K562 treated with DMSO at 1 percent for 24 hours (cell line): ENCODE measurements around the gene E2F8. TPM values are rescaled to one million over a fixed set of nuclear protein-coding genes. Genes with fewer than 3 reads are reported as not detected.

Experiments
- total RNA-seq: library from RNA; unstranded; fragments of 300-600 nt; gene quantifications from 2 replicates; pipeline ENCODE4 v1.2.3, GENCODE V29; 2022; ENCODE audit warnings: low read depth; ENCODE audit not compliant: insufficient read depth

E2F8 gene, protein sequence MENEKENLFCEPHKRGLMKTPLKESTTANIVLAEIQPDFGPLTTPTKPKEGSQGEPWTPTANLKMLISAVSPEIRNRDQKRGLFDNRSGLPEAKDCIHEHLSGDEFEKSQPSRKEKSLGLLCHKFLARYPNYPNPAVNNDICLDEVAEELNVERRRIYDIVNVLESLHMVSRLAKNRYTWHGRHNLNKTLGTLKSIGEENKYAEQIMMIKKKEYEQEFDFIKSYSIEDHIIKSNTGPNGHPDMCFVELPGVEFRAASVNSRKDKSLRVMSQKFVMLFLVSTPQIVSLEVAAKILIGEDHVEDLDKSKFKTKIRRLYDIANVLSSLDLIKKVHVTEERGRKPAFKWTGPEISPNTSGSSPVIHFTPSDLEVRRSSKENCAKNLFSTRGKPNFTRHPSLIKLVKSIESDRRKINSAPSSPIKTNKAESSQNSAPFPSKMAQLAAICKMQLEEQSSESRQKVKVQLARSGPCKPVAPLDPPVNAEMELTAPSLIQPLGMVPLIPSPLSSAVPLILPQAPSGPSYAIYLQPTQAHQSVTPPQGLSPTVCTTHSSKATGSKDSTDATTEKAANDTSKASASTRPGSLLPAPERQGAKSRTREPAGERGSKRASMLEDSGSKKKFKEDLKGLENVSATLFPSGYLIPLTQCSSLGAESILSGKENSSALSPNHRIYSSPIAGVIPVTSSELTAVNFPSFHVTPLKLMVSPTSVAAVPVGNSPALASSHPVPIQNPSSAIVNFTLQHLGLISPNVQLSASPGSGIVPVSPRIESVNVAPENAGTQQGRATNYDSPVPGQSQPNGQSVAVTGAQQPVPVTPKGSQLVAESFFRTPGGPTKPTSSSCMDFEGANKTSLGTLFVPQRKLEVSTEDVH
- 3.7 and 4.0 TPM in 2 replicates for total RNA-seq

DNA sequence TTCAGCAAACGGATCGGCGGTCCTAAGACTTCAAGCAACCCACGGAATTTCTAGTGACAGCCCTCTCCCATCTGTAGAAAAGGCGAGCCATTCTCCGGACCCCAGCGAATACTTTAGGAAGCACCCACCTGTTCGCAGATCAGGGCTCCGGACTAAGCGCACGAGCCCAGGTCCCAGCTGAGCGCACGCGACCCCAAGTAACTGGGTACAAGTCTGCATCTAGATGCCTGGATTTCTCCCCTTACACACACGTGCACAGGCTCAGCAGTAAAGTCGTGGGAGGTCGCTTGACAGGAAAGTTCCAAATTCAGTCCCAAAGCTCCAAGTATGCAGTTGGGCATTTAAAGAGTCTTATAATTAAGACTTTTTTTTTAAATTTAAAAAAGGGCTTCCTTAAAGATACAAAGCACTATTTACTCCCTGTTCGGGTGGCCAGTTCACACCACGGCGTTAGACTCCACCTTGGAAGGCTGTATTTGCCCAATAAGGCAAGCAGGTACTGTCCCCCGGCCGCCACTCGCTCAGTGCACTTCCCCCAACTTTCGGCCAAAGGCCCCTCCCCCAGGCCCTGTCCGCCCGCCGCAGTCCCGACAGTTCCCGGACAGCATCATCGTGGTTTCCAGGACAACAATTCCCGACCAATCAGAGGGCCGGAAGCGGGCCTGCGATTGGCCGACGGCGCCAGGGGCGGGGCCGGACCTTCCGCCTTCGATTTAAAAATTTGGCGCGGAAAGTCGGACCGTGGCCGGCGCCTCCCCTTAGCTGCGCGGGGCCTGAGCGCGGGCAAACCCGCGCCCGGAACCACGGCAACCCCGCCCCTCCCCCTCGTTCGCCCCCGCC lies at the start of gene E2F8:
E2F8 (minus strand) TSS at position 526 of the 840 bp plus-strand sequence. CDS start 824 bp downstream, outside the sequence.

DNA sequence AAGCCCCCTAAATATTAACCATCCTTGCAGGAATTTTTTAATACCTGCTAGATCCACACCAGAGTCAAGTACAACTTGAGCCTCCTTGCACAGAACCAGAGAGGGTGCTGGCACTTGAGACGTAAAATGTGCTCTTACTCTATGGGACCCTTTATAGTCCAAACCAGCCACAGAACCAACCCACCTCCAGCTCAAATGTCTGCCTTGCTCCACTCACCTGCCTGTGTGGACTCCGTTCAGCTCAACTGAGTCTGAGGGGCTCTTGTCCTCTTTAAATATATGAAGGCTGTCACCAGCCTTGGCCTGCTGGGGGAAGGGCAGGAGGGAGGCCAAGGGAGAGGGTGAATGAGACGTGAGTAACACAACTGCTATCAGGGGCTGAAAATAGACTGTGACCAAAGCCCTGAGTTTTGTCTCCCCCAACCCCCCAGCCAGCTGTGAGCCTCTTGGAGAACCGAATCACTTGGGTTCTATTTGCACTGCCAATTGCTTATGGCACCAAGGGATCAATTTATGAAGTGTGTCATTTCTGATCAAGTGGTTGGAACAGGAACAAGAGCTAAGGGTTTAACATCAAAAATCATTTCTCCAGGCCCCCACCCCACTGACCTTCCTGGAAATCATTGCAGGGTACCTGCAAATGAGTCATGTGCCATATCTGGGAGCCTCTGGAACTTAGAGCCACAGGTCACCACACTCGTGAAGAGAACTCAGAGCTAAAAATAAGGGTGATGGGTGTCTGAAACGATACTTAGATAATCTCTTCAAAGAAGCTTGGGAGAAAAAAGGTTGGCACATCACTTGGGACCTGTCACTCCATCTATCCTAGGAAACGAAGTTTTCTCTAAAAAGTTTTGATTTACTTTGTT lies 38.8 kb downstream of the E2F8 start, which contains the start of gene CSRP3:
CSRP3 (minus strand) TSS at position 247 of the 869 bp plus-strand sequence. CDS start 9,535 bp downstream, outside the sequence.

Other genes starting within 250 kb of the E2F8 start
- not detected in 2 replicates for gene MRGPRX2, start 180.2 kb downstream of the E2F8 start, total RNA-seq
- 9.4 and 9.6 TPM in 2 replicates for gene ZDHHC13, start 123.8 kb downstream of the E2F8 start, total RNA-seq
- not detected in 2 replicates for gene CSRP3, start 39.0 kb downstream of the E2F8 start, total RNA-seq